ENCODE measurements around the gene DLGAP1. TPM values are rescaled to one million over a fixed set of nuclear protein-coding genes. Genes with fewer than 3 reads are reported as not detected.

The DLGAP1 gene
- total RNA-seq, 1 donor from 2014 or later = 0.05 TPM

- intact Hi-C loops (cut with micrococcal nuclease) = no loop called here
- H3K4me1 ChIP-seq = no peaks in the 10 kb centered on the region
- H3K36me3 ChIP-seq = no peaks in the 10 kb centered on the region
- H3K27me3 ChIP-seq (ENCODE audit: low read depth) = no peaks in the 10 kb centered on the region
- no peaks in the 10 kb centered on the region for H3K9me3 ChIP-seq (replicated peaks)
- TF ChIP-seq CTCF (IDR thresholded peaks at IDR 0.05; ENCODE audit: borderline replicate concordance) = no peak
- no peak for DNase-seq
- no peak overlapping the region for H3K27ac ChIP-seq (replicated peaks)
- no peak overlapping the region for H3K4me3 ChIP-seq
Measured at GRCh38 chr18:4406856-4407255, 48.3 kb downstream of the DLGAP1 start.

DNA sequence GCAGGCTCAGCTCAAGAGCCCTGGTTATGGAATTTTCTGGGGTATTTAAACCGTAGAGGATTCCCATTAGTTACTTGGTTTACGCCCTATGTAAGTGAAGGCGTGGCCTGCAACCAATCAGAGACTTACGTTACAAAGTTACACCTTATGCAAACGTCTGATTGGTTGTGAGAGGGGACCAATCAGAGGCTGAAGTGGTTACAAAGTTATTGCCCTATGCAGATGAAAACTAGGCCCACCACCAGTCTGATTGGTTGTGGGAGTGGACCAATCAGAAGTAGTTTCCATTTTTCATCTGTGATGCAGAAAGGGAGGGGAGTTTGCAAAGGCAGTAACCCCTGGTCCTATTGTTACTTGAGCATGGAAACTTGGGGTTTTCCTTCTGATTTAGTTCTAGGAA is 49.1 kb downstream of the DLGAP1 start:
- intact Hi-C loops (cut with micrococcal nuclease) = no loop called here
- Histone ChIP-seq H3K27ac (replicated peaks) (no peak overlapping the region), H3K36me3 (no peaks in the 10 kb centered on the region), H3K27me3 (ENCODE audit: low read depth) (no peaks in the 10 kb centered on the region), H3K9me3 (replicated peaks) (no peaks in the 10 kb centered on the region), H3K4me1 (no peaks in the 10 kb centered on the region), H3K4me3 (no peak overlapping the region)
- no peak for TF ChIP-seq CTCF (IDR thresholded peaks at IDR 0.05; ENCODE audit: borderline replicate concordance)
- DNase-seq = no peak

DNA sequence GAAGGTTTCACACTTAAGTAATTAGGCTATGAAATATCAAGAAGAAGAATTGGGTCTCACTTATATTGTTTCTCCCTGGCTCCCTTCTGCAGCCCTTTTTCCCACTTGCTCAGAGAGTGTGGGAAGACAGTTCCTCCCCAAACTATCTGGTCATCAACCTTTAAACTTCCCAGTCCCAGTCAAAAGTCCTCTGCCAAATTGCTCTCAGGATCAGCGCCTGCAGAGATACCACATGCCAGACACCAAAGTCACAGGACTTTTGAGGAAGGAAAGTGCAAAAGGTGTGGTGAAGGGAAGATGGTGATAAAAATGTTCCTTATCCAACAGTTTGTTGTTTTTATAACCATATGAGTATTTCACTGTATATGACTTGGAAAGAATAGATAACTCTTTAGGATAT is 51.3 kb downstream of the DLGAP1 start:
- Histone ChIP-seq H3K4me3 (no peak overlapping the region), H3K27me3 (ENCODE audit: low read depth) (no peaks in the 10 kb centered on the region), H3K36me3 (no peaks in the 10 kb centered on the region), H3K27ac (replicated peaks) (no peak overlapping the region), H3K9me3 (replicated peaks) (no peaks in the 10 kb centered on the region), H3K4me1 (no peaks in the 10 kb centered on the region)
- no peak for DNase-seq
- intact Hi-C loops (cut with micrococcal nuclease) = no loop called here
- no peak for TF ChIP-seq CTCF (IDR thresholded peaks at IDR 0.05; ENCODE audit: borderline replicate concordance)

DNA sequence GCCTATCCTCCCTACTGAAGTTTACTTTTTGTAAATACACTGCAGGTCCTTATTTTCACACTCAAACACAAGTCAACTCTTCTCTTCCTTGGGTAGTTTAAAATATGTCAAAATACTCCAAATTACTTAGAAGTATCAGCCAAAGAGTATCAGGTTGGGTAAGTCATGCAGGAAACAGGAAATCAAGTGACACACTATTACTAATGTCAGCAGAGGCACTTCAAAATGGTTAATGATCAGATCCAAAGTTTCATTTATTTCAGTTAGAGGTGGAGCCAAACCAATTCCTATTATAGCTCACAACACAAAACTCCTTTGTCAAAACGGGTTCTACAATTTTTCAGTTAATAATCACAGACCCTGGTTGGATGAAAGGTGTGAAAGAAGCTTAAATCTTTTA is 54.2 kb downstream of the DLGAP1 start:
- Histone ChIP-seq H3K36me3 (no peaks in the 10 kb centered on the region), H3K27me3 (ENCODE audit: low read depth) (no peaks in the 10 kb centered on the region), H3K4me1 (no peaks in the 10 kb centered on the region), H3K9me3 (replicated peaks) (no peaks in the 10 kb centered on the region), H3K4me3 (no peak overlapping the region), H3K27ac (replicated peaks) (no peak overlapping the region)
- no peak for DNase-seq
- intact Hi-C loops (cut with micrococcal nuclease) = no loop called here
- TF ChIP-seq CTCF (IDR thresholded peaks at IDR 0.05; ENCODE audit: borderline replicate concordance) = no peak

DNA sequence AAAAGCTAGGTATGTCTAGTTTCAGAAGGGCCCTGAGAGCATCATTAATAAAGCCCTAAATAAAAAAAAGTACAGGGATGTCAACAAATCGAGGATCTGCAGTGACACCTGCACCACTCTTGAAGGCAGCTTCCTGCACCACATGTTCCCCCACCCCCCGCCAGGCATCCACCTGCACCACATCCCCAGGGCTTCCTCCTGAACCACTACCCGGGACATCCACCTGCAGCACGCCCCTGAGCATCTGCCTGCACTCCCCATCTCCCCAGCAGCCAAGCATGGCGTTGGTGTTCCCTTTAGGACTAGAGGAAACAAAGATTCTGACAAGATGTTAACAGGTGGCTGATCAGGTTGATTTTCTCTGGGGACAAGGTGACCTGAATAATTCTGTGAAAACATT is 55.2 kb downstream of the DLGAP1 start:
- H3K4me1 ChIP-seq = no peaks in the 10 kb centered on the region

More for the DNA sequence above, 55.2 kb downstream of the DLGAP1 start:
- Histone ChIP-seq H3K27me3 (ENCODE audit: low read depth) (no peaks in the 10 kb centered on the region), H3K27ac (replicated peaks) (no peak overlapping the region), H3K4me3 (no peak overlapping the region), H3K9me3 (replicated peaks) (no peaks in the 10 kb centered on the region), H3K36me3 (no peaks in the 10 kb centered on the region)
- no peak for TF ChIP-seq CTCF (IDR thresholded peaks at IDR 0.05; ENCODE audit: borderline replicate concordance)
- DNase-seq = no peak
- intact Hi-C loops (cut with micrococcal nuclease) = no loop called here
